ENCODE measurements around the gene SEC14L2. TPM values are rescaled to one million over a fixed set of nuclear protein-coding genes. Genes with fewer than 3 reads are reported as not detected.

SEC14L2 gene
- total RNA-seq, 4 donors from 2014 or later = 7.8 to 45.9 (median 23.1) TPM; not detected in 1

DNA sequence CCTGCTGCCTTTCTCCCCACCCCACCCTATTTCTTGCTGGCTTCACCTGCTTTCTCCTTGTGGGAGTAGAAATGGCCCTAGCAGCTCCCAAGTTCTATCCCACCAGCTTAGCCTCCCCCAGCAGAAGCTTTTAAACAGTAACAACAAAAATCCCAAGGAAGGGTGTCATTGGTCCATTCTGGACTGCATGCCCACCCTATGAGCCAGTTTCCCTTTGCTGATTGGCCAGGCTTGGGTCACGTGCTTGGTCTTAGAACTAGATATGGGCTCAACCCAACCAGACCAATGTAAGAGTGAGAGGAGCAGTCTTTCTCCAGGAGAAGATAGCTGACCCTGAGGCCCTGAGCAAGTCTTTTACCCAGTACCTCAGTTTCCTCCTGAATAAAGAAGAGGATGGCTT lies 31.1 kb downstream of the SEC14L2 start:
- no peaks in the 10 kb centered on the region for H3K36me3 ChIP-seq
- no peaks in the 10 kb centered on the region for H3K9me3 ChIP-seq
- DNase-seq = no peak
- intact Hi-C loops (cut with DNase I; ENCODE audit: low total_unique reads) = no loop called here
- peaks cover 0 to 10% of the 10 kb centered on the region in 2 donors for H3K4me1 ChIP-seq
- TF ChIP-seq, protein P1, sequence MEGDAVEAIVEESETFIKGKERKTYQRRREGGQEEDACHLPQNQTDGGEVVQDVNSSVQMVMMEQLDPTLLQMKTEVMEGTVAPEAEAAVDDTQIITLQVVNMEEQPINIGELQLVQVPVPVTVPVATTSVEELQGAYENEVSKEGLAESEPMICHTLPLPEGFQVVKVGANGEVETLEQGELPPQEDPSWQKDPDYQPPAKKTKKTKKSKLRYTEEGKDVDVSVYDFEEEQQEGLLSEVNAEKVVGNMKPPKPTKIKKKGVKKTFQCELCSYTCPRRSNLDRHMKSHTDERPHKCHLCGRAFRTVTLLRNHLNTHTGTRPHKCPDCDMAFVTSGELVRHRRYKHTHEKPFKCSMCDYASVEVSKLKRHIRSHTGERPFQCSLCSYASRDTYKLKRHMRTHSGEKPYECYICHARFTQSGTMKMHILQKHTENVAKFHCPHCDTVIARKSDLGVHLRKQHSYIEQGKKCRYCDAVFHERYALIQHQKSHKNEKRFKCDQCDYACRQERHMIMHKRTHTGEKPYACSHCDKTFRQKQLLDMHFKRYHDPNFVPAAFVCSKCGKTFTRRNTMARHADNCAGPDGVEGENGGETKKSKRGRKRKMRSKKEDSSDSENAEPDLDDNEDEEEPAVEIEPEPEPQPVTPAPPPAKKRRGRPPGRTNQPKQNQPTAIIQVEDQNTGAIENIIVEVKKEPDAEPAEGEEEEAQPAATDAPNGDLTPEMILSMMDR (IDR thresholded peaks at IDR 0.05) = no peak
- TF ChIP-seq POLR2A (IDR thresholded peaks at IDR 0.05) = no peak
- H3K27me3 ChIP-seq = no peaks in the 10 kb centered on the region
- H3K4me3 ChIP-seq = no peak overlapping the region
- no peak overlapping the region for H3K27ac ChIP-seq

DNA sequence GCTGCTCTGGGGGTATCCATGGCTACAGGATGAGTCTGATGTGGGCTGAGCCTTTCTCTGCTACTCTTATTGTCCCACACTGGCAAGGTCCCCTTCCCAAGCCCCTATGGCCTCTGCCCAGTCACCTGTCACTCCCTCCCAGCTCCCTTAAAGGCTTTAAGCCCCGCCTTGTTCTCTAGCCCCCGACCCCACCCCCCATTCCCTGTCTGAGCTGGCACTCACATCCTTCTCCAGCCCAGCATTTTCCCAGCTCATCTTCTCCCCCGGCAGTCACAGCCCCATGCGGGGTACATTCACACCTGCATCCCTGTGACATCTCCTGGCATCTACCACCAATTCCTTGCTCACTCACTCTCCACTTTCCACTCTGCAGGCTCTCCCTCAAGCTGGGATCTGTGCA lies 33.1 kb downstream of the SEC14L2 start:
- no peaks in the 10 kb centered on the region for H3K36me3 ChIP-seq
- no peak overlapping the region for H3K27ac ChIP-seq
- H3K27me3 ChIP-seq = no peaks in the 10 kb centered on the region
- no peak overlapping the region for H3K4me3 ChIP-seq
- no peaks in the 10 kb centered on the region for H3K9me3 ChIP-seq
- no peak for DNase-seq
- TF ChIP-seq, protein P1 (IDR thresholded peaks at IDR 0.05) = no peak
- no peak for TF ChIP-seq POLR2A (IDR thresholded peaks at IDR 0.05)
- peaks cover 0 to 5% of the 10 kb centered on the region in 2 donors for H3K4me1 ChIP-seq
- intact Hi-C loops (cut with DNase I; ENCODE audit: low total_unique reads) = no loop called here

DNA sequence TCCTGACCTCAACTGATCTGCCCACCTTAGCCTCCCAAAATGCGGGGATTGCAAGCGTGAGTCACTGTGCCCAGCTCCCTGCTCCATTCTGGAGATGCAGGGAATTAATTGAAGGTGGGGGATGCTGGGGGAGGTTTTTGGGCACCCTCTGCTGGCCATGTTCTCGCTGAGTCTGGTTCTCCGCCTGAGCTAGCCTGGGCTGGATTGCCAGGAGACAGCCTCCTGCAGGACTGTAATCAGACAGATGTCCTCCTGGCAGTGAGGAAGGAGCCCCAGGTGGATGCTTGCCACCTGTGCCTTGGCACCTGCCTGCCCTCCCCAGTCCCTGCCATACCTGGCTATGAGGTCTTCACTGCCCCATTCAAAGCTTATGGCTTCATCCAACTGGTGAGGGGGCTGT lies 34.1 kb downstream of the SEC14L2 start:
- DNase-seq = no peak
- H3K9me3 ChIP-seq = no peaks in the 10 kb centered on the region
- intact Hi-C loops (cut with DNase I; ENCODE audit: low total_unique reads) = no loop called here
- H3K36me3 ChIP-seq = no peaks in the 10 kb centered on the region
- H3K4me3 ChIP-seq = no peak overlapping the region
- no peak overlapping the region for H3K27ac ChIP-seq
- no peaks in the 10 kb centered on the region for H3K27me3 ChIP-seq
- H3K4me1 ChIP-seq = no peaks in the 10 kb centered on the region
- no peak for TF ChIP-seq POLR2A (IDR thresholded peaks at IDR 0.05)
- TF ChIP-seq, protein P1 (IDR thresholded peaks at IDR 0.05) = no peak

DNA sequence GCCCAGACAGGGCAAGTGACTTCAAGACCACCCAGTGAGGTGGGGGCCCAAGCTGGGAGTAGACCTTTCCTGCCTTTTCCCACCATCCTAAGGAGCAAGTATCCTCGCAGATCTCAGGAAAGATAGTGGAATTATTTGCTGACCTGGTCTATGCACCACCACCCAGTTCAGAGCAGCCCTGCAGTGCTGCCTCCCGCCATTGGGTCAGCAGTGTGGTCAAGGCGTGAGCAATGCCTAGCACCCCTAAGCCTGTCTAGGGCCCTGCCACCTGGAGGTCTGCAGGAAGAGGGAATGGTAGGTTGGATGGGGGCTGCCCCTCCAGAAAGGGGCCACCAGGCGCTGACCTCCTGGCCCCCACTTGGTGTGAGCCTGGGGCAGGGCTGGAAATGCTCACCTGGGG lies 35.3 kb downstream of the SEC14L2 start:
- Histone ChIP-seq H3K27me3 (no peaks in the 10 kb centered on the region), H3K27ac (no peak overlapping the region), H3K4me1 (no peaks in the 10 kb centered on the region), H3K36me3 (no peaks in the 10 kb centered on the region), H3K9me3 (no peaks in the 10 kb centered on the region), H3K4me3 (no peak overlapping the region)
- TF ChIP-seq, protein P1 (IDR thresholded peaks at IDR 0.05) = no peak
- no peak for TF ChIP-seq POLR2A (IDR thresholded peaks at IDR 0.05)
- DNase-seq = no peak
- intact Hi-C loops (cut with DNase I; ENCODE audit: low total_unique reads) = no loop called here

DNA sequence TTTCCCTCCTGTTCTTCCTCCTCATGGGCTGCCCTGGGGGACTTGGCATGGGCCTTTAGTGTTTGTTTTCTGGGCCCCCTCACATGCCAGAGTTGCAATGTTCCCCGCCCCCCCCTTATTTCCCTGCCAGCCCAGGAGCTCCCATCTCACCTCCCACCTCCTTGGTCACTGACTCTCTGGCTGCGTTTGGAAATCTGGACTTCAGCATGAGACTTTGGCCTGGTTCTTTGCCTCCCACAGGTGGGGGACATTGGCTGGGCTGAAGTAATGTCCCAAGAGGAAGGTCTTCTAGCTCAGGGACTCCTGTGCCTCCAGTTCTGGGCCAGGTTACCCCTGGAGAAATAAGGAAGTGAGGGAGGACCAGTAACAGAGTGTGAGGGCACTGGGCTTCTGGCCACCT lies 35.7 kb downstream of the SEC14L2 start:
- H3K36me3 ChIP-seq = no peaks in the 10 kb centered on the region
- H3K27me3 ChIP-seq = no peaks in the 10 kb centered on the region
- no peaks in the 10 kb centered on the region for H3K9me3 ChIP-seq
- TF ChIP-seq, protein P1 (IDR thresholded peaks at IDR 0.05) = no peak
- TF ChIP-seq POLR2A (IDR thresholded peaks at IDR 0.05) = no peak
- H3K4me1 ChIP-seq = no peaks in the 10 kb centered on the region
- H3K27ac ChIP-seq = no peak overlapping the region
- no peak for DNase-seq
- intact Hi-C loops (cut with DNase I; ENCODE audit: low total_unique reads) = no loop called here
- H3K4me3 ChIP-seq = no peak overlapping the region
